COLO668 (cell line): ENCODE data around the gene LRP8.

ENCODE experiments used
- DNase-seq: peaks from one replicate; lab custom pipeline; 2025; ENCODE audit not compliant: unreplicated experiment; lab: John Stamatoyannopoulos, UW

LRP8 gene

GRCh38 chr1:53266038-53266437 lies 61.8 kb downstream of the LRP8 start:
- peak; percentile 17 for DNase-seq

- no peak for DNase-seq
Measured at GRCh38 chr1:53265581-53265980, 62.3 kb downstream of the LRP8 start.

GRCh38 chr1:53264048-53264447 lies 63.8 kb downstream of the LRP8 start:
- DNase-seq = no peak

GRCh38 chr1:53262000-53262399 lies 65.9 kb downstream of the LRP8 start:
- DNase-seq = no peak

- no peak for DNase-seq
Measured at GRCh38 chr1:53260631-53261247, 67.1 kb downstream of the LRP8 start.

- no peak for DNase-seq
Measured at GRCh38 chr1:53259932-53260331, 67.9 kb downstream of the LRP8 start.

- no peak for DNase-seq
Measured at GRCh38 chr1:53258216-53258615, 69.7 kb downstream of the LRP8 start.

- DNase-seq = no peak
Measured at GRCh38 chr1:53257454-53258081, 70.3 kb downstream of the LRP8 start.

- no peak for DNase-seq
Measured at GRCh38 chr1:53256511-53257453, 71.1 kb downstream of the LRP8 start.

- no peak for DNase-seq
Measured at GRCh38 chr1:53255031-53255430, 72.8 kb downstream of the LRP8 start.

- no peak for DNase-seq
Measured at GRCh38 chr1:53254011-53254640, 73.7 kb downstream of the LRP8 start.

- no peak for DNase-seq
Measured at GRCh38 chr1:53250325-53250724, 77.5 kb downstream of the LRP8 start.

- DNase-seq = no peak
Measured at GRCh38 chr1:53249706-53250105, 78.2 kb downstream of the LRP8 start.

- DNase-seq = no peak
Measured at GRCh38 chr1:53246261-53247134, 81.4 kb downstream of the LRP8 start.

- no peak for DNase-seq
Measured at GRCh38 chr1:53244141-53244540, 83.7 kb downstream of the LRP8 start.

GRCh38 chr1:53242381-53242780 lies 85.5 kb downstream of the LRP8 start:
- no peak for DNase-seq

- no peak for DNase-seq
Measured at GRCh38 chr1:53241828-53242227, 86.0 kb downstream of the LRP8 start.

- DNase-seq = peak; percentile 98
Measured at GRCh38 chr1:53238197-53239155, 89.4 kb downstream of the LRP8 start, which contains the start of gene MAGOH. TSS of gene MAGOH (minus strand) at chr1:53238518. CDS start at chr1:53238448, 70 bp downstream.

- DNase-seq = no peak
Measured at GRCh38 chr1:53237638-53238037, 90.2 kb downstream of the LRP8 start.
